Thyroid gland (tissue), 4 donors: ENCODE data around the gene ARL8B. TPM values are rescaled to one million over a fixed set of nuclear protein-coding genes. Genes with fewer than 3 reads are reported as not detected.

Source experiments
- DNase-seq, 2 donors: peaks; one replicate each; pipeline ENCODE4 v3.0.0-alpha.2; 2019
- H3K27ac ChIP-seq, 3 donors: fragments of 200-600 bp; sonication (generic); 1 replicate in 2 of 3; 2 replicates in 1 of 3; pipeline ENCODE4 v1.5.1; 2016 to 2019; ENCODE audit warnings: mild to moderate bottlenecking in 1 of 3, moderate library complexity in 1 of 3
- H3K27me3 ChIP-seq: fragments of 200-600 bp; sonication (generic); one replicate; pipeline ENCODE4 v1.5.1; 2019
- H3K36me3 ChIP-seq, 2 donors: fragments of 200-600 bp; sonication (generic); one replicate each; pipeline ENCODE4 v1.5.1; 2016 to 2019
- H3K4me1 ChIP-seq, 2 donors: fragments of 200-600 bp; sonication (generic); one replicate each; pipeline ENCODE4 v1.5.1; 2017 to 2019
- H3K4me3 ChIP-seq, 3 donors: fragments of 200-600 bp; sonication (generic); replicated peaks in 1 of 3; 1 replicate in 2 of 3; 2 replicates in 1 of 3; pipeline ENCODE4 v1.5.1; 2016; ENCODE audit warnings: mild to moderate bottlenecking in 1 of 3
- H3K9me3 ChIP-seq: fragments of 200-600 bp; sonication (generic); one replicate; pipeline ENCODE4 v1.5.1; 2017
- CTCF ChIP-seq, 6 experiments: fragments of 200-600 bp in 3 of 6; fragments of 450-650 bp in 3 of 6; sonication (generic) in 3 of 6; IDR thresholded peaks; one replicate each; pipeline ENCODE4 v1.5.1; 2016 to 2019; ENCODE audit warnings: antibody characterized with exemption in 6 of 6, mild to moderate bottlenecking in 2 of 6, inconsistent platforms in 1 of 6, moderate library complexity in 1 of 6
- POLR2A ChIP-seq, 2 donors: fragments of 450-650 bp; IDR thresholded peaks; one replicate each; pipeline ENCODE4 v1.6.1; 2017; ENCODE audit warnings: antibody characterized with exemption in 2 of 2, mild to moderate bottlenecking in 2 of 2, moderate library complexity in 1 of 2
- WGBS, 2 donors: methylation state at CpG; one replicate each; pipeline ENCODE4 v1.1.5; 2017; 5-methylcytosine and 5-hydroxymethylcytosine counted together
- intact Hi-C: fragments of 100-400 bp; cut with DNase I; formaldehyde crosslinking; loops from one replicate; pipeline ENCODE4 v1.15.1; 2023
- total RNA-seq, 4 donors: library from RNA; depleted of rRNA; stranded (reverse); fragments of >200 nt; gene quantifications; one replicate each; pipeline ENCODE4 v1.2.3, GENCODE V29; 2016

Gene ARL8B
- total RNA-seq, 4 donors from 2014 or later = 51.2 to 75.9 (median 65.3) TPM

DNA sequence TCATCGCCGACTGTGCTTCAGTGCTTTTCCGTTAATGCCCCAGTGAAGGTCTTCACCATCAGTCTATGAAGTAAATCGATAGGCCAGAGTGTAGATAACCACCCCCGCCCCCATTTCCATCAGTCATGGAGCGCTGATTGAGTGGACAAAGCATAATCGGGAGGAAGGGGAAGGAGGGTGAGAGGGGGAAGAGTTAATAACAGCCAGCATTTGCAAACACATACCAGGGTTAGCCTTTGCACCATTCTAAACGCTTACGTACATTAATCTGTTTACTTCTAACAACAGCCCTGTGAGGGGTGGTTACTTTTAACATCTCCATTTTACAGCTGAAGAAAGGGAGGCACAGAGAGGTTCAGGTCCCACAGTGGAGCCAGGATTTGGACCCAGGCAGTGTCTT is 92.3 kb downstream of the ARL8B start:
- 79 to 84% methylated on average over 9 of the region's 9 CpGs for WGBS, 2 donors
- intact Hi-C loops = no loop called here

DNA sequence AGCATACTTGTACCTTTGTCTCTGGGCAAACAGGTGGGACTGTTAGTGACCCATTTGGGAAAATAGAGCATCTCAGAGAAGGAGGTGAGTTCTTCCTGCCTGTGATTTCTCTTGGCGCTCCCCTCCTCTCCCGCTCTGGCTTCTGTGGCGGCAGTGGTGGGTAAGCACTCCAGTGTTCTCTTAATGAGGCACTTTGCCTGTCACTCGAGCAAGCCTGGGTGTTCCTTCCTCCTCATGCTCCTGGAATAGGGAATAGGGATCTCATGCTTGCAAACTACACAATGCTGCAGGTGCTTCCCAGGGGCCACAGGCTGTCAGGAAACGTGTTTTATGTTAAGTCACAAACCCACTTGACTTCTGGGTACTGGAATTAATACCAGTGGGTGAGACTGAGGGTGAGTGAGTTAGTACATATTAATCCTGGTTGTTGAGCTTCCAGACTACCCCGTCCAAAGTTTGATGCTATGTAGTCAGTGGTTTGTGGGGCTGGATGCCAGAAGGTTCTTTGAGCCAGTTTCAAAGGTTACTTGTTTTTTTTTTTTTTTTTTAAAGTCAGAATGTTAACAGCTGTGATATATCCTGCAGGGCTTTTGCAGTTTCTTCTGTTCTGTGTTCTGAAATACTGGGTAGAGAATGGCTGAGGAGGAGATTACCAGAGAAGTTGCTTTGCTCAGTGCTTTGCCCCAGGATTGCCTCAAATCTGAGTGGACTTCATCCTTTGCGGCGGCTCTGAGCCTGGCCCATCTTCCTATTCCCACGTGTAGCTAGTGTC is 95.9 kb downstream of the ARL8B start:
- intact Hi-C loops = no loop called here
- no peak overlapping the region for H3K4me3 ChIP-seq
- H3K4me1 ChIP-seq = peaks cover 0 to 7% of the 10 kb centered on the region in 2 donors
- H3K9me3 ChIP-seq = no peaks in the 10 kb centered on the region
- 63 to 74% methylated on average over 9 of the region's 9 CpGs for WGBS, 2 donors
- H3K27me3 ChIP-seq = no peaks in the 10 kb centered on the region
- DNase-seq = peak; percentile 27 to 36
- TF ChIP-seq POLR2A (IDR thresholded peaks at IDR 0.05) = no peak
- H3K36me3 ChIP-seq = peaks cover 33 to 44% of the 10 kb centered on the region in 2 donors
- no peak overlapping the region for H3K27ac ChIP-seq

More for the DNA sequence above, 92.3 kb downstream of the ARL8B start:
- DNase-seq = no peak
- Histone ChIP-seq H3K27ac (no peak overlapping the region), H3K9me3 (no peaks in the 10 kb centered on the region), H3K36me3 (peaks cover 50 to 72% of the 10 kb centered on the region in 2 donors), H3K4me1 (peaks cover 0 to 7% of the 10 kb centered on the region in 2 donors), H3K27me3 (no peaks in the 10 kb centered on the region), H3K4me3 (no peak overlapping the region)
- no peak for TF ChIP-seq CTCF (IDR thresholded peaks at IDR 0.05)
- TF ChIP-seq POLR2A (IDR thresholded peaks at IDR 0.05) = no peak

GRCh38 chr3:5218815-5219214 is 96.7 kb downstream of the ARL8B start:
- TF ChIP-seq CTCF (IDR thresholded peaks at IDR 0.05) (no peak), POLR2A (IDR thresholded peaks at IDR 0.05) (no peak)
- peaks cover 26 to 36% of the 10 kb centered on the region in 2 donors for H3K36me3 ChIP-seq
- peaks cover 0 to 7% of the 10 kb centered on the region in 2 donors for H3K4me1 ChIP-seq
- WGBS, 2 donors = 84 to 90% methylated on average over 5 of the region's 5 CpGs
- no peak for DNase-seq
- H3K27me3 ChIP-seq = no peaks in the 10 kb centered on the region
- no peak overlapping the region for H3K27ac ChIP-seq
- intact Hi-C loops = no loop called here
- H3K9me3 ChIP-seq = no peaks in the 10 kb centered on the region
- H3K4me3 ChIP-seq = no peak overlapping the region

DNA sequence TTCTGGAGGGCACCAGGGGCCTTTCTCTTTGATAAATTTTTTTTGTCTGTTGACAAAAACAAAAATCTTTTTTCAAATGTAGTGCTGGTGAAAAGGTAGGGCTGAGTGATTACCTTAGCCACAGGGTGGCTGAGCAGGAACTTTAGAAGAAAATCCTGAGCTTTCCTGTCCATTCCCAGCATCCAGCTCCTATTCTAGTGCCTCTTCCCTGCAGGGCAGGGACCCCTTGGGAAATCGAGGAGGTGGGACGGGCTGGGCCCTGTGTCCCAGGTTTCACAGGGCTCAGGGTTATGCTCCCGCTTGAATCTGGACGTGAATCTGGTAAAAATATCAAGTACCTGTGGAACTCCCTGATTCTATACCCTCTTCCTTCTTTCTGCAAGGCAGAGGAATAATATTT is 97.1 kb downstream of the ARL8B start:
- H3K9me3 ChIP-seq = no peaks in the 10 kb centered on the region
- H3K27ac ChIP-seq = no peak overlapping the region
- H3K36me3 ChIP-seq = peaks cover 22 to 32% of the 10 kb centered on the region in 2 donors
- TF ChIP-seq CTCF (IDR thresholded peaks at IDR 0.05) = no peak
- no peak overlapping the region for H3K4me3 ChIP-seq
- intact Hi-C loops = no loop called here
- H3K27me3 ChIP-seq = no peaks in the 10 kb centered on the region
- DNase-seq = no peak
- peaks cover 0 to 7% of the 10 kb centered on the region in 2 donors for H3K4me1 ChIP-seq
- 88 to 89% methylated on average over 4 of the region's 4 CpGs for WGBS, 2 donors

GRCh38 chr3:5220193-5220592 is 98.1 kb downstream of the ARL8B start:
- Histone ChIP-seq H3K9me3 (no peaks in the 10 kb centered on the region), H3K27ac (no peak overlapping the region), H3K27me3 (no peaks in the 10 kb centered on the region), H3K36me3 (peaks cover 14 to 24% of the 10 kb centered on the region in 2 donors), H3K4me3 (no peak overlapping the region), H3K4me1 (peaks cover 0 to 7% of the 10 kb centered on the region in 2 donors)
- no peak for DNase-seq
- WGBS, 2 donors = 57 to 68% methylated on average over 5 of the region's 5 CpGs
- intact Hi-C loops = no loop called here
- TF ChIP-seq CTCF (IDR thresholded peaks at IDR 0.05) (no peak), POLR2A (IDR thresholded peaks at IDR 0.05) (no peak)
